ENCODE measurements around the gene MGAT4A.

The MGAT4A gene

DNA sequence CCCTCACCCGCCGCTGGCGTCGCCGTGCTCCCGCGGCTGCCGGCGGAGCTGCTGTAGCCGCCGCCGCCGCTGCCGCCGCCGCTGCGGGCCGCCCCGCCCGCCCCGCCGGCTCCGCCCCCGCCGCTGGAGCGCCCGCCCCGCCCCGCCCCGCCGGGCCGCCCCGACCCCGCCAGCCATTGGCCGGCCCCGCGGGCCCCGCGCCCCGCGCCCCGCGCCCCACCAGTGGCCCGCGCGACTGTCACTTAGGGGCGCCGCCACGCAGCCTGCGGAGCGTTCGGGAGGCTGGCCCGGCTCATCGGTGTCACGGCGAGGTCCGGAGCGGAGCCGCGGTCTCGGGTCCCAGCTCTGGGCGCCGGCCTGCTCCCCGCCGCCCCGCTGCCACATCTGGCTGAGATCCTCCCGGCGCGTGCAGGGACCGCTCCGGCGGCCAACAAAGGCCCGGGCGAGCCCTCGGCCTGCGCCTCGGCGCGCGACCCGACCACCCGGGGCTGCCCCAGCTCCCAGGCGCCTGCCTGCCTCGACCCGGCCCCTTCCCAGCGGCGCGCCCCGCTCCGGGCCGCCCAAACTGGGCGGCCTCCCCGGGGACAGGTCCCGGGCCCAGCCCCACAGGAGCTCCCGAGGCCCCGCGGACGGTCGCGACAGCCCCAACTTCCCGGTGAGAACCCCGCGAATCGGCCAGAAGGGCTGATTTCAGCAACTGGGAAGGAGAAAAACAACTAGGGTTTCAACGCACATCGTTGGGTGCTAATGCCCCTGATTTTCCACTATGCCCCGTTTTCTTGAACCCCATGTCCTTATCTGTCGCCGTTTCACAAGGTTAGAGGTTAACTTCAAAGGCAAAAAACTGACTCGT, at the start of gene MGAT4A:
Gene MGAT4A (minus strand): TSS at position 92 of the 853 bp plus-strand sequence. CDS start 4,800 bp downstream, outside the sequence.
- Histone ChIP-seq H3K27ac (ENCODE audit: poor library complexity, severe bottlenecking) (no peak within 1 kb of the TSS), H3K36me3 (ENCODE audit: low read depth) (no peaks in the 10 kb centered on the region), H3K27me3 (ENCODE audit: insufficient read depth, poor library complexity, severe bottlenecking) (no peaks in the 10 kb centered on the region), H3K4me1 (ENCODE audit: insufficient read depth, poor library complexity, severe bottlenecking) (peaks cover under 1% of the 10 kb centered on the region), H3K9me3 (ENCODE audit: severe bottlenecking) (no peaks in the 10 kb centered on the region), H3K4me3 (ENCODE audit: severe bottlenecking) (peak within 1 kb of the TSS; percentile 68)
- ATAC-seq (ENCODE audit: low read depth), result peak; percentile 78
- DNase-seq (ENCODE audit: low spot score), result no peak
- TF ChIP-seq, protein P1, sequence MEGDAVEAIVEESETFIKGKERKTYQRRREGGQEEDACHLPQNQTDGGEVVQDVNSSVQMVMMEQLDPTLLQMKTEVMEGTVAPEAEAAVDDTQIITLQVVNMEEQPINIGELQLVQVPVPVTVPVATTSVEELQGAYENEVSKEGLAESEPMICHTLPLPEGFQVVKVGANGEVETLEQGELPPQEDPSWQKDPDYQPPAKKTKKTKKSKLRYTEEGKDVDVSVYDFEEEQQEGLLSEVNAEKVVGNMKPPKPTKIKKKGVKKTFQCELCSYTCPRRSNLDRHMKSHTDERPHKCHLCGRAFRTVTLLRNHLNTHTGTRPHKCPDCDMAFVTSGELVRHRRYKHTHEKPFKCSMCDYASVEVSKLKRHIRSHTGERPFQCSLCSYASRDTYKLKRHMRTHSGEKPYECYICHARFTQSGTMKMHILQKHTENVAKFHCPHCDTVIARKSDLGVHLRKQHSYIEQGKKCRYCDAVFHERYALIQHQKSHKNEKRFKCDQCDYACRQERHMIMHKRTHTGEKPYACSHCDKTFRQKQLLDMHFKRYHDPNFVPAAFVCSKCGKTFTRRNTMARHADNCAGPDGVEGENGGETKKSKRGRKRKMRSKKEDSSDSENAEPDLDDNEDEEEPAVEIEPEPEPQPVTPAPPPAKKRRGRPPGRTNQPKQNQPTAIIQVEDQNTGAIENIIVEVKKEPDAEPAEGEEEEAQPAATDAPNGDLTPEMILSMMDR (IDR thresholded peaks at IDR 0.05; ENCODE audit: poor library complexity, severe bottlenecking), result no peak

DNA sequence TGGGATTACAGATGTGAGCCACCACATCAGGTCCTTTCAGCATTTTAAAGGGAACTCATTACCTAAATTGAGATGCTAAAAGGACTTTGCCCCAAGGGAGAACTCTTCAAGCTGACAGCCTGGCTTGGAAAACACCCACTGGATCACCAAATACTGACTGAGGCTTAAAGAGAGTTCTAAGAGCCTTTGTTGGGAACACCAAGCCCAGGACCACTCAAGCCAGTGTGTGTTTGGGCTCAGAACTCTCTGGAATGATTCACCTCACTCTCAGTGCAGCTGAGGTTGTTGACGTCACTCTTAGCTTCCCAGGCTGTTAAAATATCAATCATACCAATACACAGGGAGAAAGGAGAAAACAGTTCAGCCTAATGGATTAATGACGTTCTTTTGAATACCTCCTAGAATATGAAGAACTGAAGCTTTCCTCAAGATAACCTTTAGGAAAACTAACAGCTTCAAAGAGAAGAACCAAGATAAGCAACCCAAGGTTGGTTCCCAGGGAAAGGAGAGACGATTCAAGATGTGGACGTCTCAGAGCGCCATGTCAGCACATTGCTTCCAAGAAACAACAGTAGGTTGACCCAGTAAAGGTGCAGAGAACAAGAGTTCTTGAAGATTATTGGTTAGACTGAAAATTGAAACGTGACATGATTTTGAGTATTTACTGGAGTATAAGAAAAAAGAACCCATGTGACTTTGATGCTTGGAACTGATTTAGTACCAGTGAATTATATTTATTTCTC, 48.0 kb upstream of the MGAT4A start:
- no peaks in the 10 kb centered on the region for H3K4me1 ChIP-seq (ENCODE audit: insufficient read depth, poor library complexity, severe bottlenecking)
- H3K27ac ChIP-seq (ENCODE audit: poor library complexity, severe bottlenecking), result no peak overlapping the region
- DNase-seq (ENCODE audit: low spot score) (no peak), ATAC-seq (ENCODE audit: low read depth) (no peak)
- TF ChIP-seq, protein P1 (IDR thresholded peaks at IDR 0.05; ENCODE audit: poor library complexity, severe bottlenecking), result no peak
- H3K9me3 ChIP-seq (ENCODE audit: severe bottlenecking), result peaks cover 9% of the 10 kb centered on the region
- no peak overlapping the region for H3K4me3 ChIP-seq (ENCODE audit: severe bottlenecking)
- no peaks in the 10 kb centered on the region for H3K27me3 ChIP-seq (ENCODE audit: insufficient read depth, poor library complexity, severe bottlenecking)
- no peaks in the 10 kb centered on the region for H3K36me3 ChIP-seq (ENCODE audit: low read depth)

DNA sequence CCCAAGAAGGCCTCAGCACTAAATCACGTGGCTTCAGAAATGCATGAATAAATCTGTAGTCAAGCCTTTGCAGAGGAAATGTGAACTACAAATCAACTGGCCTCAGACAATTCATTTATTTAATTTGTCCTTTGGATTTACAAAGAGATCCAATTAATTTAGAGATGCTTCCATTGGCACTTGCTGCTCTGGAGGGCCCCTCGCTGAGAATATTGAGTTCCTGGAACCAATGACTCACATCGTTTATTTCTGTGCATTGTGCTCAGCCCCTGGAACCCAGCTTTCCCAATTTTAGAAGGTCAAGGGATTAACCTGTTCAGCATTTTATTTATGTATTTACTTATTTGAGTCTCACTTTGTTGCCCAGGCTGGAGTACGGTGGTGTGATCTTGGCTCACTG, 47.2 kb upstream of the MGAT4A start:
- DNase-seq (ENCODE audit: low spot score), result no peak

DNA sequence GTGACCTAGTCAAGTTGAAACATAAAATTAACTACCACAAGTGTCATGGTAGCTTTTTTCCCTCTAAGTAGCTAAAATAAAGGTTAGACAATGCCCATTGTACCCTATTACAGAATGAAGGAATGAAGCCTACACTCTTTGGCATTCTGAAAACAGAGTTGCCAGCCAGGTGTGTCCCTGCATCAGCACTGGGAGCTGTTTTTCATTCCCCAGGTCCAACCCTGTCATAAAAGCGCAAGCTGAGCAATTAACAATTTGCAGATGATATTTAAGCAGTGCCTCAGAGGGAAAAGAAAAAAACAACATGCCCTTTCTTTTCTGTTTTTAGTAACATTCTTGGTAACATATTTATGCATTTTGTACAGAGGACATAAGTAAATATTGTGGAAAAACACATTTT, 46.8 kb upstream of the MGAT4A start:
- Histone ChIP-seq H3K9me3 (ENCODE audit: severe bottlenecking) (peaks cover 8% of the 10 kb centered on the region), H3K27me3 (ENCODE audit: insufficient read depth, poor library complexity, severe bottlenecking) (no peaks in the 10 kb centered on the region), H3K27ac (ENCODE audit: poor library complexity, severe bottlenecking) (no peak overlapping the region), H3K4me3 (ENCODE audit: severe bottlenecking) (no peak overlapping the region), H3K4me1 (ENCODE audit: insufficient read depth, poor library complexity, severe bottlenecking) (no peaks in the 10 kb centered on the region), H3K36me3 (ENCODE audit: low read depth) (no peaks in the 10 kb centered on the region)
- ATAC-seq (ENCODE audit: low read depth) (no peak), DNase-seq (ENCODE audit: low spot score) (no peak)
- TF ChIP-seq, protein P1 (IDR thresholded peaks at IDR 0.05; ENCODE audit: poor library complexity, severe bottlenecking), result no peak

More for the DNA sequence above, 47.2 kb upstream of the MGAT4A start:
- ATAC-seq (ENCODE audit: low read depth), result no peak
- Histone ChIP-seq H3K27ac (ENCODE audit: poor library complexity, severe bottlenecking) (no peak overlapping the region), H3K4me1 (ENCODE audit: insufficient read depth, poor library complexity, severe bottlenecking) (no peaks in the 10 kb centered on the region), H3K36me3 (ENCODE audit: low read depth) (no peaks in the 10 kb centered on the region), H3K4me3 (ENCODE audit: severe bottlenecking) (no peak overlapping the region), H3K27me3 (ENCODE audit: insufficient read depth, poor library complexity, severe bottlenecking) (no peaks in the 10 kb centered on the region), H3K9me3 (ENCODE audit: severe bottlenecking) (peaks cover 9% of the 10 kb centered on the region)
- TF ChIP-seq, protein P1 (IDR thresholded peaks at IDR 0.05; ENCODE audit: poor library complexity, severe bottlenecking), result no peak

Measured in RWPE2 (cell line).